Activated T-cell treated with anti-CD3 and anti-CD28 coated beads, Interleukin-2, amount 50 U/mL, for 24 hours (primary cell): Measurements from ENCODE around the gene SNRNP40.

Experiments used
- DNase-seq: peaks from one replicate; pipeline ENCODE4 v3.0.0-alpha.2; 2020
- H3K27ac Mint-ChIP-seq: 2 replicates; pipeline ENCODE4 v1.8.0; 2020; ENCODE audit warnings: mild to moderate bottlenecking, mixed read lengths
- H3K27me3 Mint-ChIP-seq: 2 replicates; pipeline ENCODE4 v1.8.0; 2020; ENCODE audit warnings: mixed read lengths
- H3K36me3 Mint-ChIP-seq: 2 replicates; pipeline ENCODE4 v1.8.0; 2020; ENCODE audit warnings: low read depth, mixed read lengths
- H3K4me1 Mint-ChIP-seq: 2 replicates; pipeline ENCODE4 v1.8.0; 2020; ENCODE audit warnings: low read depth, mixed read lengths
- H3K4me3 Mint-ChIP-seq: 2 replicates; pipeline ENCODE4 v1.8.0; 2020; ENCODE audit warnings: mild to moderate bottlenecking, moderate library complexity, mixed read lengths
- H3K9me3 Mint-ChIP-seq: 2 replicates; pipeline ENCODE4 v1.8.0; 2020; ENCODE audit warnings: mixed read lengths

SNRNP40 gene

DNA sequence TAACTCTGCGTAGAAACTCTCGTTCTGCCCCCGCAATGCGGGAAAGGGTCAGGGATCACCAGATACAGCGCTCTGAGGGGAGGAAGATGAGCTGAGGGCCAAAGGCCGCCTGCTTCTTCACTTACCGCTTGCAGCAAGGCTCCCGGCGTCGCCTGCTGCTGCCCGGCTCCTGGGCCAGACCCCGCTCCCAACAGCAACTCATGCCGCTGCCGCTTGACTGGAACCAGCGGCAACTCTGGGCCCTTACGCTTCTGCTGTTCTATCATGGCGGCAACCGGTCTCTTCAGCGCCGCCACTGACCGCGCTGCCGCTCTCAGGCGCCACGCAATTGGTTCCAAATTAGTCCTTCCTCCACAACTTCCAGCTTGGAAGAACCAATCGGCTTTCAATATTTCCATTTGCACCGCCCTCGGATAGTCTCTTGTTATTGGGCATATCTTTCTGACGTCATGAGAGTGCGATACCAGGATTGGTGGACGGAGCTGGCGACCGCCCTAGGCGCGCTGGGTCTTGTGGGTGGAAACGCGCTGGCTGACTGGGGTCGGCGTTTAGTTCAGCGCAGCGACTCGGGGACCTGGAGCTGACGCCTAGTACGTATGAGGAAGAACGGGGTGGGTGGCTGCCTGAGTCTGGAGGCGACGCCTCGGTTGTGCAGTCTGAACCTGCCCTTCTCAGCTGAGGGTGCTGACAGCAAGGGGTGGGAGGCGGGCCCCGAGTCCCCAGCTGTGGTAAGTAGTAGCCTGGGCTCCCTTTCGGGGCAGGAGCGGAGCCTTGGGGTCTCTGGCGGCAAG is at the start of gene SNRNP40, which contains the start of gene ZCCHC17:
Gene SNRNP40 (minus strand): TSS at position 303 of the 791 bp plus-strand sequence. CDS start 37 bp downstream, at position 266.
Gene ZCCHC17 (plus strand): TSS at position 547 of the 791 bp plus-strand sequence. CDS start 13,067 bp downstream, outside the sequence.
- no peaks in the 10 kb centered on the region for H3K27me3 Mint-ChIP-seq
- peaks cover 43% of the 10 kb centered on the region for H3K4me1 Mint-ChIP-seq
- H3K9me3 Mint-ChIP-seq, result no peaks in the 10 kb centered on the region
- peak; percentile 90 for DNase-seq
- H3K4me3 Mint-ChIP-seq, result no peak within 1 kb of the TSS
- H3K27ac Mint-ChIP-seq, result no peak within 1 kb of the TSS
- H3K36me3 Mint-ChIP-seq, result peaks cover 44% of the 10 kb centered on the region

DNA sequence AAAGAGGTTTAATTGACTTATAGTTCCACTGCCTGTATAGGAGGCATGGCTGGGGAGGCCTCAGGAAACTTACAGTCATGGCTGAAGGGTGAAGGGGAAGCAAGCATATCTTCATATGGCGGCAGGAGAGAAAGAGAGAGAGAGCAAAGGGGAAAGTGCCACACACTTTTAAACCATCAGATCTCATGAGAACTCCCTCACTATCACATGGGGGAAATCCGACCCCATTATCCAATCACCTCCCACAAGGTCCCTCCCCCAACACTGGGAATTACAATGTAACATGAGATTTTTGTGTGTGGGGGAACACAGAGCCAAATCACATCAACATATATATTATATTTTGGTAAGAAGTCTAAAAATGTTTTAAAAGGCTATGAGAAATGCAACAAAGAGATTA is 49.0 kb upstream of the SNRNP40 start:
- H3K4me3 Mint-ChIP-seq, result no peak overlapping the region
- peaks cover 5% of the 10 kb centered on the region for H3K4me1 Mint-ChIP-seq
- no peak for DNase-seq
- no peaks in the 10 kb centered on the region for H3K27me3 Mint-ChIP-seq
- H3K27ac Mint-ChIP-seq, result no peak overlapping the region
- peaks cover 73% of the 10 kb centered on the region for H3K36me3 Mint-ChIP-seq
- H3K9me3 Mint-ChIP-seq, result no peaks in the 10 kb centered on the region

DNA sequence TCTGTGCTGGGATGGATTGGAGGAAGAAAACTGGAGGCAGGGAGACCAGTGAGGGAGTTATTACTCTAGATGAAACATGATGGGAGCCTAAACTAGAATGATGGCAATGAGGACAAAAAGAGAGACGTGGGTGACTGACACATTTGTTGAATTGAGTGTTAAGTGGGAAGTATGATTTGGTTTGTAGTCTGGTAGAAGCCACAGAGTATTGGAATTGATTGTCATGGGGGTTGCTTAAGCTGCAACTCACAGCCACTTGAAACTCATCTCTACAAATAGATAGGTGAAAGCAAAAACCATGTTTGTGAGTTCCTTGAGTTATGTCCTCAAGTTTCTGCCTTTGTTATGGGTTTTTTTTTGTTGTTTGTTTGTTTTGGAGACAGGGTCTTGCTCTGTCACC is 47.9 kb upstream of the SNRNP40 start:
- Mint-ChIP-seq H3K9me3 (no peaks in the 10 kb centered on the region), H3K36me3 (peaks cover 71% of the 10 kb centered on the region), H3K4me3 (no peak overlapping the region), H3K4me1 (peaks cover 5% of the 10 kb centered on the region), H3K27ac (peak overlapping the region; percentile 23), H3K27me3 (no peaks in the 10 kb centered on the region)
- no peak for DNase-seq

DNA sequence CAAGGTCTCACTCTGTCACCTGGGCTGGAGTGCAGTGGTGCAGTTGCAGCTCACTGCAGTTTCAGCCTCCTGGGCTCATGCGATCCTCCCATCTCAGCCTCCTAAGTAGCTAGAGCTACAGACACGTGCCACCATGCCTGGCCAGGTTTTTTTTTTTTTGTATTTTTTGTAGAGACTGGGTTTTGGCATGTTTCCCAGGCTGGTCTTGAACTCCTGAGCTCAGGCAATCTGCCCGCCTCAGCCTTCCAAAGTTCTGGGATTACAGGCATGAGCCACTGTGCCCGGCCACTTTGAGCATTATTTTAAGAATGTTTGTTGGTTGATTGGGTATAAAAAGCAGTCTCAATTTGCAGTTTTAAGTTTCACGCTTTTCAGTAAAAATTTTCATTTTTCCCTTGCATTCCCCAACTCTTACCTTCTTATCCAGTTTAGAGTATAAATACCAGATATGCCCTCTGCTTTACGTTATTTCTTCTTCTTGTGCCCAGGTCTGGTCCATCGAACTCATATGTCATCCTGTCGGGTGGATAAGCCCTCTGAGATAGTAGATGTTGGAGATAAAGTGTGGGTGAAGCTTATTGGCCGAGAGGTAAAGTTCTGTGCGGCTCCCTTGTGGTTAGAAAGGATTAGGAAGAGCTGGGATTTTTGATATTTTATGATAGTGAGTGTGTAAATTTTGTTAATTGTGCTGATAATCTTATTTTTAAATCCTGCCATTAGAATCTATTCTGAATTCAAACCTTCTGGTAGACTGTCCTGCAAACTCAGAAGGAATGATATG is 40.3 kb upstream of the SNRNP40 start:
- Mint-ChIP-seq H3K4me3 (no peak overlapping the region), H3K36me3 (peaks cover 39% of the 10 kb centered on the region), H3K9me3 (no peaks in the 10 kb centered on the region), H3K27me3 (no peaks in the 10 kb centered on the region), H3K4me1 (no peaks in the 10 kb centered on the region), H3K27ac (no peak overlapping the region)
- DNase-seq, result no peak

DNA sequence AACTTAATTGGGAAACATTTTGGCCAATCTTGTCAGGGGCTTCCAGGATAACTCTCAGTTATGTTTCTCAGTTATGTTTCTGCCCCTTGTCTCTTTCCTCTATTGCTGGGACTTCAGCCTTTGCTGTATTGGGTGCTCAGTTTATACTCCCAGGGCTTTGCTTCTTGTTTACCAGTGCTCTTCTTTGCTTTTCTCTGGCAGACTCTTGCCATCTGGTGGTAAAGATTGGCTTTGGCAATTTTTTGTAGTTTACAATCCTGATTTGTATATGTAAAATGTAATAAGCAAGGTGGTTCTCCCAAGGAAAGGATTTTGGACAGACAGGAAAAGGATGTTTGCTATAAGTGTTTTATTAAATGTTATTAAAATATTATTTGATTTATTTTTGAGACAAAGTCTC is 38.4 kb upstream of the SNRNP40 start:
- Mint-ChIP-seq H3K4me1 (no peaks in the 10 kb centered on the region), H3K9me3 (no peaks in the 10 kb centered on the region), H3K27ac (no peak overlapping the region), H3K4me3 (no peak overlapping the region), H3K27me3 (no peaks in the 10 kb centered on the region), H3K36me3 (peaks cover 31% of the 10 kb centered on the region)
- no peak for DNase-seq

DNA sequence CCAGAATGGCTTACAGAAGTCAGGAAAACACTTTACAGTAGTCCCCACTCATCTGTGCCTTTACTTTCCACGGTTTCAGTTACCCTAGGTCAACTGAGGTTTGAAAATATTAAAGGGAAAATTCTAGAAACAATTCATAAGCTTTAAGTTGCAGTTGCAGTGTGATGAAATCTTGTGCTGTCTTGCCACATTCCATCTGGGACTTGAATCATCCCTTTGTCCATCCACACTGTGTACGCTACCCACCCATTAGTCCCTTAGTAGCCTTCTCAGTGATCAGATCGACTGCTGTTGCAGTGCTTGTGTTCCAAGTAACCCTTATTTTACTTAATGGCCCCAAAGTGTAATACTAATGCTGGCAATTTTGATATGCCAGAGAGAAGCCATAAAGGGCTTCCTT is 30.8 kb upstream of the SNRNP40 start:
- Mint-ChIP-seq H3K27me3 (no peaks in the 10 kb centered on the region), H3K4me1 (no peaks in the 10 kb centered on the region), H3K27ac (no peak overlapping the region), H3K36me3 (peaks cover 18% of the 10 kb centered on the region), H3K9me3 (no peaks in the 10 kb centered on the region), H3K4me3 (no peak overlapping the region)
- DNase-seq, result no peak

DNA sequence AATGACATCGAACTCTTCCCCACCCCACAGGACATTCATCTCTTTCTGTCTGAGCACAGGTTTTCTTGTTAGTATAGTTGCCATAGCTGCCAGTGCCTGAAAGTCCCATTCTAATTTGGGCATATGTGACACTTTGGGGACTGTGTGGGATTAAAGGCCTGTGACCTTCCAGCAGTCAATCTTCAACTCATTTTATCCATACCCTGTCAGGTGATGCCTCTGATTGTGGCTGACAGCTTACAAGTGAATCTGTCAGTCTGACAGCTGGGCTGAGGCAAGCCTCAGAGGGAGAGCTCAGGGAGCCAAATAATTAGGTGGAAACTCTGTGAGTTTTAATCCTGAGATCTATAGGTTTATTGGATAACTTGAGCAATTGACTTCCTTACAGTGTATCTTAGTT is 29.9 kb upstream of the SNRNP40 start:
- H3K4me3 Mint-ChIP-seq, result no peak overlapping the region
- no peak for DNase-seq
- no peaks in the 10 kb centered on the region for H3K4me1 Mint-ChIP-seq
- H3K27ac Mint-ChIP-seq, result no peak overlapping the region
- no peaks in the 10 kb centered on the region for H3K9me3 Mint-ChIP-seq
- H3K36me3 Mint-ChIP-seq, result peaks cover 21% of the 10 kb centered on the region
- H3K27me3 Mint-ChIP-seq, result no peaks in the 10 kb centered on the region

DNA sequence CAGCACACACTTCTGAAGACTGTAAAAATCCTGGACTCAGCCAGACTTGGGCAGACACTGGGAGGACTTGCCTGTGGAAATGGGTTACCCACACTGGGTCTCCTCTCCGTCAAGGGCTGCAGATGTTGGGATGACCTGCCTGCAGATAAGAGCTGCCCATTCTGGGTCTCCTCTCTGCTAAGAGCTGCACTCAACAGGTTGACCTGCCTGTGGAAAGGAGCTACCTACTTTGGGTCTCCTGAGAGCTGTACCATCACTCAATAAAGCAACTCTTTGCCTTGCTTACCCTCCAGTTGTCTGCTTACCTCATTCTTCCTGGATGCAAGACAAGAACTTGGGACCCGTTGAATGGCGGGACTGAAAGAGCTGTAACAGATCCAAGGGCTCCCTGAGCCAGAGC is 28.4 kb upstream of the SNRNP40 start:
- DNase-seq, result no peak
- Mint-ChIP-seq H3K4me1 (no peaks in the 10 kb centered on the region), H3K27ac (no peak overlapping the region), H3K4me3 (no peak overlapping the region), H3K27me3 (no peaks in the 10 kb centered on the region), H3K36me3 (peaks cover 35% of the 10 kb centered on the region), H3K9me3 (no peaks in the 10 kb centered on the region)

DNA sequence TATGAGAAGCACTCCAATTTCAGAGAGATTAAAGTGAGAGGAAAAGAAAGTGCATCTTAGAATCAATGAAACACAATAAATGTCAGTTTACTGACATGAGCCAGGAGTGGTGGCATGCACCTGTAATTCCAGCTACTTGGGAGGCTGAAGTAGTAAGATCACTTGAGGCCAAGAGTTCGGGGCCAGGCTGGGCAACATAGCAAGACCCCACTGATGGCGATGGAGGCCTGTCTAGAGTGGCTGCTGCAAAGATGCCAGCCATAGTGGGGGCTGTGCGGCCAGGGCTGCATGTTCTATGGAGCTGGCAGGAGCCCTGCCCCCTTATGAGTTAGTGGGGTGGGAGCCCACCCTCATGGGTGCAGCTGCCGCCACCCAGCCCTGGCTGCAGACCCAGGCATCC is 27.5 kb upstream of the SNRNP40 start:
- no peaks in the 10 kb centered on the region for H3K9me3 Mint-ChIP-seq
- no peaks in the 10 kb centered on the region for H3K4me1 Mint-ChIP-seq
- H3K27me3 Mint-ChIP-seq, result no peaks in the 10 kb centered on the region
- DNase-seq, result no peak
- peaks cover 42% of the 10 kb centered on the region for H3K36me3 Mint-ChIP-seq
- H3K27ac Mint-ChIP-seq, result no peak overlapping the region
- H3K4me3 Mint-ChIP-seq, result no peak overlapping the region

DNA sequence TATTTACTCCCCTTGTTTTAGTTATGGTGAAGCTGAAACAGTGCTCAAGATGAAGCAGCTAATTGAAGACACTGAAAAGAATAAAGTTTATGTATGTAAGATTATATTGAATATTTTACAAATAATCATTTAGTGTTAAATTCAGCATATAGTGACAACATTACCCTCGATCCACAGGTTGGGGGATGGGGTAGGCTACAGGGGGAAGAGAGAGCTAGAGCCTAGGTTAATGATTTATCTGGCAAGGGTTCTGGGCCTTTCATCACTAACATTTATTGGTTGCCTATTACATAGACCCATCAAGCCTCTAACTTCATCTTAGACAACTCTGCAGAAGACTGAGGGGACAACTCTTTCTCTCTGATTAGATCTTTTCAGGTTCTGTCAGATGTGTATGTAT is 21.6 kb upstream of the SNRNP40 start:
- H3K27me3 Mint-ChIP-seq, result no peaks in the 10 kb centered on the region
- H3K4me1 Mint-ChIP-seq, result no peaks in the 10 kb centered on the region
- H3K27ac Mint-ChIP-seq, result no peak overlapping the region
- H3K36me3 Mint-ChIP-seq, result peaks cover 88% of the 10 kb centered on the region
- H3K4me3 Mint-ChIP-seq, result no peak overlapping the region
- no peaks in the 10 kb centered on the region for H3K9me3 Mint-ChIP-seq
- no peak for DNase-seq

DNA sequence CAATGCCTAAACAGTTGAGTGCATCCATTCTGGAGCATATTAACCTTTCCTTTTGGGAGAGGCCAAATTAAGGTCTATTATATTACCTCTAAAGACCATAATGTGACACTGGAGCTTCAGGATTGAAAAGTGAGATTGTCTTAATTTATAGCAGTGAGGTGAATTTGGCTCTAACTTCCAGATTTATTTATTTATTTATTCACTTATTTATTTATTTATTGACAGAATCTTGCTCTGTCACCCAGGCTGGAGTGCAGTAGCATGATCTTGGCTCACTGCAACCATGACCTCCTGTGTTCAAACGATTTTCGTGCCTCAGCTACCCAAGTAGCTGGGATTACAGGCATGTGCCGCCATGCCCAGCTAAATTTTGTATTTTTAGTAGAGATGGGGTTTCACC is 19.3 kb upstream of the SNRNP40 start:
- no peak overlapping the region for H3K4me3 Mint-ChIP-seq
- no peak for DNase-seq
- no peaks in the 10 kb centered on the region for H3K9me3 Mint-ChIP-seq
- no peaks in the 10 kb centered on the region for H3K27me3 Mint-ChIP-seq
- no peaks in the 10 kb centered on the region for H3K4me1 Mint-ChIP-seq
- H3K27ac Mint-ChIP-seq, result no peak overlapping the region
- peaks cover 90% of the 10 kb centered on the region for H3K36me3 Mint-ChIP-seq

DNA sequence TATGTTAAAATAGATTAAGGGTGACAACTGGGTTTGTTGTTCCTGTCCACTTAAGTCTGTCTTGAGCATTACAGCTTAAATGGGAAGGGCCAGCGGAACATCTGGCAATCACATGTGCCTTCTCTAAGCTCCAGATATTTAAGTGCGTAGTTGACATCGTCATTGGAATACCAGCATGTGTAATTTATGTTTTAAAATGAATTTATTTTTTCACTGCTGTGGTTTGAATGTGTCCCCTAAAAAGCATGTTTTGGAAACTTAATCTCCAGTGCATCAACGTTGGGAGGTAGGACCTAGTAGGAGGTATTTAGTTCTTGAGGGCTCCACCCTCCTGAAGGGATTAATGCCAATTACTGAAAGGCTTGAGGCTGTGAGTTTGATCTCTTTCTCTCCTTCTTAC is 13.6 kb upstream of the SNRNP40 start:
- no peak overlapping the region for H3K4me3 Mint-ChIP-seq
- H3K27me3 Mint-ChIP-seq, result no peaks in the 10 kb centered on the region
- H3K9me3 Mint-ChIP-seq, result no peaks in the 10 kb centered on the region
- H3K4me1 Mint-ChIP-seq, result peaks cover 12% of the 10 kb centered on the region
- H3K36me3 Mint-ChIP-seq, result peaks cover 74% of the 10 kb centered on the region
- no peak overlapping the region for H3K27ac Mint-ChIP-seq
- no peak for DNase-seq

DNA sequence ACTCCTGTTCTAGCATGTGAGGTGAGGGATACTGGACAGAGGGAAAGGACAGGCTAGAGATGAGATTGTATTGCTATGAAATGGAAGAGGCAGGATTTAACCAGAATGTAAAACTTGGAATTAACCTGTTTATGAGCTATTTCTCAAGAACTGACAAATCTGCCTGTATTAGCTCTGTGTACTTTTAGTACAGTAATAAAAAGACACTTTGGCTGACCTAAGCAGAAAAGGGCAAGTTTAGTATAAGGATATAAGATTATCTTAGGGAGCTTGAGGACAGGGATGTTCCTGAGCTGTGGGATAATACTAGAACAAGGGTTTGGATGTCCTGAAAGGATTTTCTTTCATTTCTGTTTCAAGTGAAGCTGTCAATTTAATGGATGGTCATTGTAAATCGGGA is 11.4 kb upstream of the SNRNP40 start:
- no peak for DNase-seq
- no peaks in the 10 kb centered on the region for H3K9me3 Mint-ChIP-seq
- H3K36me3 Mint-ChIP-seq, result peaks cover 58% of the 10 kb centered on the region
- peak overlapping the region; percentile 29 for H3K27ac Mint-ChIP-seq
- H3K4me1 Mint-ChIP-seq, result peaks cover 17% of the 10 kb centered on the region
- H3K4me3 Mint-ChIP-seq, result no peak overlapping the region
- no peaks in the 10 kb centered on the region for H3K27me3 Mint-ChIP-seq

DNA sequence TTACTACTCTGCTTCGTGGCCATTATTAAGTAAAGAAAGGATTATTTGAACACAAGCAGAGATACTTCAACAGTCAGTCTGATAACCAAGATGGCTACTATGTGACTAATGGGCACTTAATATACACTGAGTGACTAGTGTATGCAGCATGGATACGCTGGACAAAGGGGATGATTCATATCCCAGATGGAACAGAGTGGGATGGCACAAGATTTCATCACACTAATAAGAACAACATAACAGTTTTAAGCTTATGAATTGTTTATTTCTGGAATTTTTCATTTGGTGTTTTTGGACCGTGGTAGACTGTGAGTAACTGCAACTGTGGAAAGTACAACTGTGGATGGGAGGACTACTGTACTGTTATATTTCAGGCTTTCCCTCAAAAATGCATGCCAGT is 9.7 kb upstream of the SNRNP40 start:
- no peaks in the 10 kb centered on the region for H3K9me3 Mint-ChIP-seq
- no peak for DNase-seq
- H3K4me1 Mint-ChIP-seq, result peaks cover 22% of the 10 kb centered on the region
- no peaks in the 10 kb centered on the region for H3K27me3 Mint-ChIP-seq
- no peak overlapping the region for H3K27ac Mint-ChIP-seq
- peaks cover 55% of the 10 kb centered on the region for H3K36me3 Mint-ChIP-seq
- H3K4me3 Mint-ChIP-seq, result no peak overlapping the region
